Small intestine (tissue), 7 donors: ENCODE measurements around the gene KRTAP2-1. TPM values are rescaled to one million over a fixed set of nuclear protein-coding genes. Genes with fewer than 3 reads are reported as not detected.
"Not testable (repeated sequence)": the region's sequence is repeated elsewhere in the genome, so short reads cannot be mapped to it uniquely, and the experiment has no call there.

ENCODE experiments used
- DNase-seq, 2 donors: peaks; one replicate each; pipeline versions ENCODE4 v3.0.0 to v3.0.0-alpha.2; 2013
- FAIRE-seq: peaks from 2 replicates; lab custom pipeline; 2012; peaks lifted over from hg19 to GRCh38; lab: Jason Lieb, UNC
- H3K27ac ChIP-seq, 3 donors: one replicate each; pipeline ENCODE4 v1.5.1; 2013; ENCODE audit warnings: low read length in 2 of 3, mild to moderate bottlenecking in 2 of 3, control low read depth in 1 of 3, inconsistent platforms in 1 of 3, low read depth in 1 of 3, moderate library complexity in 1 of 3
- H3K27me3 ChIP-seq, 3 donors: one replicate each; pipeline ENCODE4 v1.6.1; 2013; ENCODE audit warnings: low read length in 3 of 3, inconsistent platforms in 1 of 3; ENCODE audit not compliant: control insufficient read depth in 3 of 3, insufficient read depth in 3 of 3
- H3K36me3 ChIP-seq, 3 donors: one replicate each; pipeline ENCODE4 v1.6.1; 2013; ENCODE audit warnings: low read length in 3 of 3, inconsistent platforms in 1 of 3, low read depth in 1 of 3, mild to moderate bottlenecking in 1 of 3, moderate library complexity in 1 of 3; ENCODE audit not compliant: control insufficient read depth in 3 of 3, insufficient read depth in 2 of 3
- H3K4me1 ChIP-seq, 3 donors: one replicate each; pipeline ENCODE4 v1.6.1; 2013; ENCODE audit warnings: low read length in 2 of 3, inconsistent platforms in 1 of 3, low read depth in 1 of 3, mild to moderate bottlenecking in 1 of 3, moderate library complexity in 1 of 3; ENCODE audit not compliant: control insufficient read depth in 3 of 3, insufficient read depth in 2 of 3
- H3K4me3 ChIP-seq, 3 donors: one replicate each; pipeline ENCODE4 v1.5.1; 2013; ENCODE audit warnings: low read length in 3 of 3, control low read depth in 1 of 3, inconsistent platforms in 1 of 3, low read depth in 1 of 3, mild to moderate bottlenecking in 1 of 3, moderate library complexity in 1 of 3
- H3K9me3 ChIP-seq, 2 donors: one replicate each; pipeline ENCODE4 v1.6.1; 2013; ENCODE audit warnings: low read depth in 1 of 2, low read length in 1 of 2; ENCODE audit not compliant: control insufficient read depth in 2 of 2, insufficient read depth in 1 of 2
- WGBS, 3 donors: extraction: QIAGEN DNeasy Blood & Tissue Kit; methylation state at CpG; one replicate each; pipeline ENCODE4 v1.1.7; 2013; 5-methylcytosine and 5-hydroxymethylcytosine counted together
- polyA plus RNA-seq, 4 donors: library from polyadenylated mRNA; stranded (reverse) in 3 of 4; unstranded in 1 of 4; fragments of 200-250 nt in 3 of 4; fragments of 120-200 nt in 1 of 4; gene quantifications; one replicate each; pipeline versions ENCODE4 v1.2.1 to v1.2.3, GENCODE V29; 2013
- donor health status: healthy with polysubstance abuse.
- donor health status: control.
- donor health status: control.
- donor health status: Bipolar disorder and iron deficiency.
- donor health status: healthy.

Gene KRTAP2-1
- polyA plus RNA-seq, 4 donors: not detected

DNA sequence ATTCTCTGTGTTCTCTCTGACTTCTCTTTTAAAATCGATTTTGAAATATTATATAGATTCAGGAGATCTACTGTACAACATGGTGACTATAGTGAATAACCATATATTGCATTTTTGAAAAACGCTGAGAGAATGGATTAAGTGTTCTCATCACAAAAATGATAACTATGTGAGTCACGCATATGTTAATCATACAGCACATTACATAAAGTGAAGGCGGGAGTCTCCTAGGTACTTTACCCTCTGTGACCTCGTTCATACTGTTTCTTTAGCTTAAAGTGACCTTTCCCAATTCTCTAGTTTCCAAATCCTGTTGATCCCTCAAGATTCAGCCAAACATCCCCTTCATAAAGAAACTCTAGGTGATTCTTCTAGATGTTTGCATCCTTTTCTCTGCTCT lies 44.3 kb downstream of the KRTAP2-1 start:
- Histone ChIP-seq H3K27me3 (peaks cover 0 to 4% (median 0%) of the 10 kb centered on the region in 3 donors), H3K4me3 (no peak overlapping the region), H3K4me1 (no peaks in the 10 kb centered on the region), H3K27ac (no peak overlapping the region), H3K9me3 (no peaks in the 10 kb centered on the region), H3K36me3 (no peaks in the 10 kb centered on the region)
- DNase-seq (no peak), FAIRE-seq (no peak)
- whole genome bisulfite sequencing, 3 donors: 21 to 50% (median 37%) methylated on average over 5 of the region's 5 CpGs

- WGBS, 3 donors: 76 to 92% (median 82%) methylated on average over 4 of the region's 4 CpGs
- DNase-seq (no peak), FAIRE-seq (no peak)
- no peaks in the 10 kb centered on the region for H3K36me3 ChIP-seq
- no peak overlapping the region for H3K4me3 ChIP-seq
- H3K27me3 ChIP-seq: peaks cover 0 to 7% (median 0%) of the 10 kb centered on the region in 3 donors
- no peaks in the 10 kb centered on the region for H3K9me3 ChIP-seq
- H3K27ac ChIP-seq: no peak overlapping the region
- no peaks in the 10 kb centered on the region for H3K4me1 ChIP-seq
These were observed 45.3 kb downstream of the KRTAP2-1 start for GRCh38 chr17:41001795-41002194.

DNA sequence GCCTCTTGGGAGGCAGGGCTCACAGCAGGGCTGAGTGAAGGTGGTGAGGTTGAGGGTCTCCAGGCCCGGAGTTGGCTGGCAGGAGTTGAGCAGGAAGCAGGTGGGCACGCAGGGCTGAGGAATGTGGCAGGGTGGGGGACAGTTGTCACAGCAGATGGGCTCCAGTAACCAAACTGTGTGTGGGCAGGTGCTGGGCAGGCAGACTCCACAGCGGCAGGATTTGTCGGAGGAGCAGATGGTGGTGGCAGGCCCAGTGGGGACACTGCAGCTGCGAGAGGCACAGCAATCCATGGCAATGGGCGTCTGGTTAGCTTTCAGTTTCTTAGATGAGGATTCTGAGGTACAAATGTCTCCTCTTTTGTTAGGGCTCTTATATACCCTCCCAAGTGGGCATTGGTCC lies 47.6 kb downstream of the KRTAP2-1 start, which contains the start of gene KRTAP3-2:
TSS of gene KRTAP3-2 (minus strand) at position 344 of the 400 bp plus-strand sequence. CDS start at position 291, 53 bp downstream.
- DNase-seq, FAIRE-seq, H3K4me3 ChIP-seq, H3K4me1 ChIP-seq, H3K27me3 ChIP-seq, H3K9me3 ChIP-seq, H3K27ac ChIP-seq, H3K36me3 ChIP-seq: not testable (repeated sequence)
- WGBS, 3 donors: 85 to 93% (median 86%) methylated on average over 6 of the region's 6 CpGs

DNA sequence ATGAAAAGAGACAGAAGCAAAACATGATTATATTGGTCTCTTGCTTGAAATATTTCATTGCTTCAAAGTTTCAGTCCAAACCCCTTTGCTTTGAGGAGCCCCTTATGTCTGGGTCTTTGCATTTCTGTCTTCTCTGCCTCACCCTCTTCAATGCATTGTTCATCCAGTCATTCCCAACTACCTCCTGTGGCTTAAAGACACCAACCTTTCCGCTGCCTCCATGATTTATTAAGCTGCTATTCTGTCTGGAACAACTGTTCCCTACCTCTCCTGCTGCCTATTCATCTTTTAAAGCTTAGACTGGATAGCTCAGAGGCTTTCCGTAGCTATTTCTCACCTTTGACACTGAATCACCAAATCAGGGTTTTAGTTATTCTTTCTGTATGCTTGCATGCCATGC lies 49.8 kb downstream of the KRTAP2-1 start:
- FAIRE-seq: no peak

DNA sequence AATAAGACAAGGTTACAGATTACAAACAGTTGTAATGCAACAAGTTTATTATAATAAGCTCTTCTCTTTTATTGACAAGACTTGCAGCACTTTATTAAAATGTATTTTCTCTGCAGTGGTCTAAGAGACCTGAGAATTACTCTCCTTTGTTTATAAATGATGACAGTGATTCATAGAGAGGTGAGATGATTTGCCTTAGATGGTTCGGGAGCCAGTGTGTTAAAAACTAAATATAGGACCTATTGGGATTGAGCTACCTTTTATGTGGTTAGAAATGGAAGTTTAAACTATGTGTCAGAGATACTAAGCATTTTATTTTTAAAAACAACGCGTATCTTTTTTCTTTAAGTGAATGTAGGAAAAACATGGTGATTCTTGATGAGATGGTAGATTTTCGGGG lies 50.3 kb downstream of the KRTAP2-1 start:
- Histone ChIP-seq H3K4me1 (no peaks in the 10 kb centered on the region), H3K4me3 (no peak overlapping the region), H3K27ac (no peak overlapping the region), H3K36me3 (no peaks in the 10 kb centered on the region), H3K27me3 (peaks cover 0 to 7% (median 4%) of the 10 kb centered on the region in 3 donors), H3K9me3 (no peaks in the 10 kb centered on the region)
- WGBS, 3 donors: 78 to 92% (median 81%) methylated on average over 4 of the region's 4 CpGs
- FAIRE-seq (no peak), DNase-seq (no peak)

More for the DNA sequence above, 49.8 kb downstream of the KRTAP2-1 start:
- WGBS, 3 donors: 69 to 85% (median 78%) methylated on average over 2 of the region's 2 CpGs
- DNase-seq: no peak
- Histone ChIP-seq H3K9me3 (no peaks in the 10 kb centered on the region), H3K27me3 (peaks cover 0 to 7% (median 4%) of the 10 kb centered on the region in 3 donors), H3K36me3 (no peaks in the 10 kb centered on the region), H3K4me1 (no peaks in the 10 kb centered on the region), H3K27ac (no peak overlapping the region), H3K4me3 (no peak overlapping the region)

Other genes with a start within 250 kb of the KRTAP2-1 start
- gene KRT28, start 247.4 kb downstream of the KRTAP2-1 start, polyA plus RNA-seq: not detected
- gene KRT10, start 224.7 kb downstream of the KRTAP2-1 start, polyA plus RNA-seq: 10 to 100 TPM; 18.7 to 51.3 (median 36.8) TPM
- 1 to 10 TPM in 2 of 4 donors, under 1 TPM in 2; 0.28 to 9.2 (median 3.1) TPM for gene KRT12, start 180.1 kb downstream of the KRTAP2-1 start, polyA plus RNA-seq
- 1,000 to 10,000 TPM in 1 of 4 donors, 100 to 1,000 TPM in 2, 10 to 100 TPM in 1; 66.8 to 1,534 (median 545) TPM for gene KRT20, start 162.1 kb downstream of the KRTAP2-1 start, polyA plus RNA-seq
- gene KRT23, start 109.7 kb downstream of the KRTAP2-1 start, polyA plus RNA-seq: under 1 TPM in 2 of 4 donors, not detected in 2; 0.66 to 0.82 TPM
- gene KRT39, start 80.4 kb downstream of the KRTAP2-1 start, polyA plus RNA-seq: under 1 TPM in 2 of 4 donors, not detected in 2; 0.03 to 0.04 TPM
- gene KRT40, start 63.0 kb downstream of the KRTAP2-1 start, polyA plus RNA-seq: under 1 TPM in 3 of 4 donors, not detected in 1; 0.10 to 0.45 (median 0.12) TPM
- gene KRTAP3-3, start 53.2 kb downstream of the KRTAP2-1 start, polyA plus RNA-seq: not detected
- gene KRTAP3-2, start 47.4 kb downstream of the KRTAP2-1 start, polyA plus RNA-seq: not detected
- not detected for gene KRTAP3-1, start 38.2 kb downstream of the KRTAP2-1 start, polyA plus RNA-seq
- under 1 TPM in 1 of 4 donors, not detected in 3; 0.04 TPM for gene KRTAP1-5, start 20.1 kb downstream of the KRTAP2-1 start, polyA plus RNA-seq
- gene KRTAP1-4, start 17.1 kb downstream of the KRTAP2-1 start, polyA plus RNA-seq: not detected
- not detected for gene KRTAP1-3, start 12.4 kb downstream of the KRTAP2-1 start, polyA plus RNA-seq
- gene KRTAP1-1, start 5.9 kb downstream of the KRTAP2-1 start, polyA plus RNA-seq: not detected
- gene KRTAP2-2, start 7.9 kb upstream of the KRTAP2-1 start, polyA plus RNA-seq: not detected
- gene KRTAP2-3, start 12.8 kb upstream of the KRTAP2-1 start, polyA plus RNA-seq: not detected
- gene KRTAP2-4, start 18.6 kb upstream of the KRTAP2-1 start, polyA plus RNA-seq: not detected
- gene KRTAP4-7, start 36.8 kb upstream of the KRTAP2-1 start, polyA plus RNA-seq: not detected
- not detected for gene KRTAP4-8, start 50.8 kb upstream of the KRTAP2-1 start, polyA plus RNA-seq
- not detected for gene KRTAP4-16, start 54.9 kb upstream of the KRTAP2-1 start, polyA plus RNA-seq
- gene KRTAP4-9, start 58.1 kb upstream of the KRTAP2-1 start, polyA plus RNA-seq: not detected
- not detected for gene KRTAP4-11, start 71.1 kb upstream of the KRTAP2-1 start, polyA plus RNA-seq
- gene KRTAP4-12, start 76.9 kb upstream of the KRTAP2-1 start, polyA plus RNA-seq: not detected
- not detected for gene KRTAP4-6, start 93.2 kb upstream of the KRTAP2-1 start, polyA plus RNA-seq
- not detected for gene KRTAP4-5, start 102.5 kb upstream of the KRTAP2-1 start, polyA plus RNA-seq
- gene KRTAP4-4, start 113.4 kb upstream of the KRTAP2-1 start, polyA plus RNA-seq: not detected
- gene KRTAP4-3, start 120.9 kb upstream of the KRTAP2-1 start, polyA plus RNA-seq: not detected
- gene KRTAP4-2, start 130.9 kb upstream of the KRTAP2-1 start, polyA plus RNA-seq: not detected
- not detected for gene KRTAP4-1, start 137.6 kb upstream of the KRTAP2-1 start, polyA plus RNA-seq
- not detected for gene KRTAP9-1, start 142.6 kb upstream of the KRTAP2-1 start, polyA plus RNA-seq
- not detected for gene KRTAP9-2, start 179.3 kb upstream of the KRTAP2-1 start, polyA plus RNA-seq
- gene KRTAP9-3, start 185.1 kb upstream of the KRTAP2-1 start, polyA plus RNA-seq: not detected
- not detected for gene KRTAP9-8, start 190.7 kb upstream of the KRTAP2-1 start, polyA plus RNA-seq
- gene KRTAP9-4, start 202.4 kb upstream of the KRTAP2-1 start, polyA plus RNA-seq: not detected
- gene KRTAP9-9, start 208.1 kb upstream of the KRTAP2-1 start, polyA plus RNA-seq: not detected
- gene KRTAP9-6, start 218.1 kb upstream of the KRTAP2-1 start, polyA plus RNA-seq: not detected
- not detected for gene KRTAP9-7, start 228.4 kb upstream of the KRTAP2-1 start, polyA plus RNA-seq